Right lobe of liver (tissue), 4 donors: ENCODE results near the gene CCT6A.

Experiments
- CTCF ChIP-seq, 4 donors: fragments of 200-600 bp in 3 of 4; fragments of 450-650 bp in 1 of 4; IDR thresholded peaks; one replicate each; pipeline versions ENCODE4 v1.5.1 to v1.8.0; 2016 to 2022; ENCODE audit warnings: antibody characterized with exemption in 4 of 4, mild to moderate bottlenecking in 2 of 4
- POLR2A ChIP-seq: fragments of 450-650 bp; IDR thresholded peaks from one replicate; pipeline ENCODE4 v1.6.1; 2017; ENCODE audit warnings: antibody characterized with exemption, mild to moderate bottlenecking
- donor health status: DM: no; HTN: no; CAD: no.
- donor health status: DM: no; HTN: no; CAD: no.
- donor health status: DM: no; HTN: yes; CAD: no.

GRCh38 chr7:56083150-56083785, 31.7 kb downstream of the CCT6A start:
- TF ChIP-seq CTCF (IDR thresholded peaks at IDR 0.05) (no peak), POLR2A (no peak)
